Mucosa of descending colon (tissue), 3 donors: ENCODE results near the gene TACC2. TPM values are rescaled to one million over a fixed set of nuclear protein-coding genes. Genes with fewer than 3 reads are reported as not detected.
"Not testable (repeated sequence)": the region's sequence is repeated elsewhere in the genome, so short reads cannot be mapped to it uniquely, and the experiment has no call there.

Source experiments
- ATAC-seq: fragments of 200-7000 bp; cut with Tn5 transposase; one replicate; pipeline ENCODE4 v1.9.1; 2020; ENCODE audit warnings: mild to moderate bottlenecking, moderate library complexity
- DNase-seq, 3 donors: peaks; one replicate each; pipeline ENCODE4 v3.0.0-alpha.2; 2020
- H3K36me3 ChIP-seq: fragments of 200-600 bp; one replicate; pipeline ENCODE4 v1.8.0; 2021; ENCODE audit warnings: low read depth, mild to moderate bottlenecking
- H3K4me1 ChIP-seq: fragments of 200-600 bp; one replicate; pipeline ENCODE4 v1.8.0; 2021; ENCODE audit warnings: low read depth, mild to moderate bottlenecking
- H3K4me3 ChIP-seq: fragments of 200-600 bp; one replicate; pipeline ENCODE4 v1.8.0; 2021; ENCODE audit warnings: mild to moderate bottlenecking
- H3K9me3 ChIP-seq: fragments of 200-600 bp; one replicate; pipeline ENCODE4 v1.8.0; 2021; ENCODE audit warnings: mild to moderate bottlenecking
- intact Hi-C, 2 donors: fragments of 100-400 bp; cut with DNase I in 1 of 2; cut with micrococcal nuclease in 1 of 2; formaldehyde crosslinking; loops; one replicate each; pipeline versions ENCODE4 v1.11.0 to v1.11.1; 2022; cut with DNase I, micrococcal nuclease
- total RNA-seq, 3 donors: library from RNA; stranded (reverse); fragmentation: NEBNext Ultra II Directional in 2 of 3; extraction: Animal tissue kit (Norgen Biotek cat#: 25700) in 2 of 3; gene quantifications; one replicate each; pipeline versions ENCODE4 v1.2.1 to v1.2.4, GENCODE V29; 2021 to 2023
- TF ChIP-seq, protein P1 (sequence below): fragments of 200-600 bp; IDR thresholded peaks from one replicate; pipeline ENCODE4 v1.8.0; 2022; ENCODE audit warnings: antibody characterized with exemption, mild to moderate bottlenecking
- donor health status: DM: no; HTN: no; CAD: no; lungs with moderate emphysema.
- donor health status: DM: no; HTN: no; CAD: no.
- donor health status: DM: no; HTN: yes; CAD: no.

Gene TACC2
- total RNA-seq, 3 donors from 2014 or later = 97.5 to 170 (median 133) TPM

DNA sequence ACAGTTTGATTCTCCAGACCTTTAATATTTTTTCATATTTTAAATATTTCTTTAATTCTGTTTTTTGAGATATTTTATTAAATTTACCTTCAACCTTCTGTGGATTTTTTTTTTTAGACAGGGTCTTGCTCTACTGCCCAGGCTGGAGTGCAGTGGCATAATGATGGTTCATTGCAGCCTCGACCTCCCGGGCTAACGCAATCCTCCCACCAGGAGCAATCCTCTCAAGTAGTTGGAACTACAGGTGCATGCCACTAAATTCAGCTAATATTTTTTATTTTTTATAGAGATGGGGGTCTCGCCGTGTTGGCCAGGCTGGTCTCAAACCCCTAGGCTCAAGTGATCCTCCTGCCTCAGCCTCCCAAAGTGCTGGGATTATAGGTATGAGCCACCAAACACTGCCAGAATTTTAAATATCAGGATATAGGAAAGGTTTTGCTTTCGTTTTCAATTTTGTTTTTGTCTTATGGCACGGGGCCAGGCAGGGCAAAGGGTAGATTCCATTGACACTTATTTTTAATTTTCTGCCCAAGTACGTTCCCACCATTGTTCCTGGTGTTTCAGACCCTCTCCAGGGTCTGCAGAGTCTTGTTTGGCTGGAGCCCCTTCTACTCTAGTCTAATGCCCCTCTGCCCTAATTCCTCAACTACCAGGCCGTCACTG lies 1.2 kb downstream of the TACC2 start:
- TF ChIP-seq, protein P1, sequence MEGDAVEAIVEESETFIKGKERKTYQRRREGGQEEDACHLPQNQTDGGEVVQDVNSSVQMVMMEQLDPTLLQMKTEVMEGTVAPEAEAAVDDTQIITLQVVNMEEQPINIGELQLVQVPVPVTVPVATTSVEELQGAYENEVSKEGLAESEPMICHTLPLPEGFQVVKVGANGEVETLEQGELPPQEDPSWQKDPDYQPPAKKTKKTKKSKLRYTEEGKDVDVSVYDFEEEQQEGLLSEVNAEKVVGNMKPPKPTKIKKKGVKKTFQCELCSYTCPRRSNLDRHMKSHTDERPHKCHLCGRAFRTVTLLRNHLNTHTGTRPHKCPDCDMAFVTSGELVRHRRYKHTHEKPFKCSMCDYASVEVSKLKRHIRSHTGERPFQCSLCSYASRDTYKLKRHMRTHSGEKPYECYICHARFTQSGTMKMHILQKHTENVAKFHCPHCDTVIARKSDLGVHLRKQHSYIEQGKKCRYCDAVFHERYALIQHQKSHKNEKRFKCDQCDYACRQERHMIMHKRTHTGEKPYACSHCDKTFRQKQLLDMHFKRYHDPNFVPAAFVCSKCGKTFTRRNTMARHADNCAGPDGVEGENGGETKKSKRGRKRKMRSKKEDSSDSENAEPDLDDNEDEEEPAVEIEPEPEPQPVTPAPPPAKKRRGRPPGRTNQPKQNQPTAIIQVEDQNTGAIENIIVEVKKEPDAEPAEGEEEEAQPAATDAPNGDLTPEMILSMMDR = no peak
- intact Hi-C loops = no loop called here
- ATAC-seq = no peak
- Histone ChIP-seq H3K36me3 (no peaks in the 10 kb centered on the region), H3K4me3 (no peak overlapping the region), H3K9me3 (no peaks in the 10 kb centered on the region), H3K4me1 (peaks cover 12% of the 10 kb centered on the region)
- DNase-seq = peak in 2 of 3 donors; percentile 54 to 64

DNA sequence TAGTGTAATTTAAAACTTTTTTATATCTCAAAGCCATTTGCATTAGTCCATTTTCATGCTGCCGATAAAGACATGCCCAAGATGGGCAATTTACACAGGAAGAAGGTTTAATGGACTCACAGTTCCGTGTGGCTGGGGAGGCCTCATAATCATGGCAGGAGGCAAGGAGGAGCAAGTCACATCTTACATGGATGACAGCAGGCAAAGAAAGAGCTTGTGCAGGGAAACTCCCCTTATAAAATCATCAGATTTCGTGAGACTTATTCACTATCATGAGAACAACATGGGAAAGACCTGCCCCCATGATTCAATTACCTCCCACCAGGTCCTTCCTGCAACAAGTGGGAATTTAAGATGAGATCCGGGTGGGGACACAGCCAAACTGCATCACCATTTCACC lies 2.8 kb downstream of the TACC2 start:
- H3K4me3 ChIP-seq, intact Hi-C loops, ATAC-seq, H3K36me3 ChIP-seq, DNase-seq, H3K9me3 ChIP-seq: not testable (repeated sequence)
- H3K4me1 ChIP-seq = peaks cover 19% of the 10 kb centered on the region

DNA sequence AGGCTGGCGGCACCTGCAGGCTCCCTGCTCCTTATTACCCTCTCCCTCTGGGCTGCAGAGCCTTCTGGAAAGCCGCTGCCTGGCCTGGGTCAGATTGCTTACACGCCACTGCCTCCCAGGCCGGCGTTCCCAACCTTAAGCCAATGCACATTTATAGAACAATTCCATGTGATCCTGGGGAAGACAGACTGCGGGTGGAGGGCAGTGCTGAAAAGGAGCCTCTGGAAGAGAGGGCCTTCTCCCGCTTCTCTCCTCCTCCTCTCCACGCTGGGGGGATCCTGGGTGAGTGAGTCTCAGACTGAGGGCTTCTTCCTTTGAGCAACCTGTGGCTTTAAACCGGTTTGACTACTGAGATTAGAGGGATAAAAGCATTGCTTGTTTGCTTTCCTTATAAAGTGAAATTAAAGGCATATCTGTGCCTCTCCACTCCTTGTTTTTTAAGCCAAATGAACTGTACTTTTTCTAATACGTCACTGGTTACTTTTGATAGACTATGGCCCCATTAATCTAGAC lies 5.5 kb downstream of the TACC2 start:
- Histone ChIP-seq H3K9me3 (no peaks in the 10 kb centered on the region), H3K4me3 (no peak overlapping the region), H3K4me1 (peaks cover 19% of the 10 kb centered on the region), H3K36me3 (no peaks in the 10 kb centered on the region)
- ATAC-seq (peak; percentile 82), DNase-seq (peak; percentile 64 to 70 (median 68))
- intact Hi-C loops = no loop called here
- TF ChIP-seq, protein P1 = no peak

DNA sequence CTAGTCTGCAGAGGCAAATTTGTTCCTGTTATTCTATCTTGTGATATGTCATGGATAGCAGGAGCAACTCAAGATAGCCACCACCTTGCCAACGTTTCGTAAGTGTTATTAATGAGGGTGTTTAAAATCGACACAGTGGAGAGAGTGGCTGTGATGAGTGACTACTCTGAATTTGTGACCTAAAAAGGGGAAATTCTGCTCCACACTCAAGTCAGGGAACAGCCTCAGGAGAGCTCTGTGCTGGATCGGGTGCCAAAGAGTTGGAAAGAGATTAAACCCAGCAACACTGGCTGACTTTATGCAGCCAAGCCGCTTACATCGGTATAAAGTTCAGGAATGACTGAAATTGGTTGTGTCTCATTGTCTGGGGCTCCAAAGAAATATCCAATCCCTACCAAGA lies 9.5 kb downstream of the TACC2 start:
- ATAC-seq = no peak
- Histone ChIP-seq H3K36me3 (no peaks in the 10 kb centered on the region), H3K4me3 (no peak overlapping the region), H3K4me1 (peaks cover 19% of the 10 kb centered on the region), H3K9me3 (peaks cover 11% of the 10 kb centered on the region)
- DNase-seq = no peak
- intact Hi-C loops = no loop called here
- TF ChIP-seq, protein P1 = no peak

DNA sequence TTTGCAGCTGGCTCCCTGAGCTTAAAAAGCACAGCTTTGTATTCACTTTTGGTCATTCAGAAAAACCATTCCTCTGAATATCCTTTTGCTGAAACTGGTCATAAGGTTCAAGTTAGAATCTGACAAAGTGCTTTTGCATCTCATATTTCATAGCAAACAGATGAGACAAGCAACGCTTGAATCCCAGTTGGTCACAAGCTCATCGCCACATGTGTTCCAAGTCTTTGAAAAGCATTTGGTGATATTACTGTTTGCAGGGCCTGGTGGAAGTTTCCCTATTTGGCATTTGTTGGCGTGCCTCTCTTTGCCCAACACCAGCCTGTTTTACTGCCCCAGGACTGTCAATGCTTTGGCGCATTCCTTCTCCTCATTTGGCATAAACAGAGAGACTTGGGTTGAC lies 10.3 kb downstream of the TACC2 start:
- no peak overlapping the region for H3K4me3 ChIP-seq
- no peaks in the 10 kb centered on the region for H3K36me3 ChIP-seq
- no peak for DNase-seq
- intact Hi-C loops = no loop called here
- H3K9me3 ChIP-seq = peaks cover 11% of the 10 kb centered on the region
- TF ChIP-seq, protein P1 = no peak
- H3K4me1 ChIP-seq = peaks cover 13% of the 10 kb centered on the region
- ATAC-seq = no peak

DNA sequence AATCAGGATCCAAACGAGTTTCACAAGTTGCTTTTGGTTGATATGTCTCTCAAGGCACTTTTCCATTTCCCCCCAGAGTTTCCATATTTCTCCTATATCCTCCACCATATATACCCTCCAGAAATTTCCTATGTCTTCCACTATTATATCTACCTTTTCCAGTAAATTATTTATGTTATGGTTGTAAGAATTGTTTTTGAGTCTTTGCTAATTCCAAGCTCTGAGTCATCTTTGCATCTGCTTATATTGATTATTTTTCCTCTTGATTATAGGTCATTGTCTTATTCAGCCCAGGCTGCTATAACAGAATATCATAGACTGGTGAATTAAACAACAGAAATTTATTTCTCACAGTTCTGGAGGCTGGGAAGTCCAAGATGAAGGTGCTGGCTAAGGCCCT lies 12.7 kb downstream of the TACC2 start:
- Histone ChIP-seq H3K36me3 (no peaks in the 10 kb centered on the region), H3K4me3 (no peak overlapping the region), H3K4me1 (no peaks in the 10 kb centered on the region), H3K9me3 (peaks cover 11% of the 10 kb centered on the region)
- ATAC-seq = no peak
- intact Hi-C loops = no loop called here
- DNase-seq = no peak
- TF ChIP-seq, protein P1 = no peak
